Heart right ventricle (tissue), 16 donors: ENCODE measurements around the gene NECTIN4. TPM values are rescaled to one million over a fixed set of nuclear protein-coding genes. Genes with fewer than 3 reads are reported as not detected.

Experiments used
- ATAC-seq, 8 donors: fragments of 200-7000 bp; cut with Tn5 transposase; one replicate each; pipeline ENCODE4 v1.9.1; 2020; ENCODE audit warnings: mild to moderate bottlenecking in 8 of 8, moderate library complexity in 8 of 8, moderate number of reproducible peaks in 1 of 8
- DNase-seq, 2 donors: peaks; one replicate each; pipeline ENCODE4 v3.0.0-alpha.2; 2020
- H3K27ac ChIP-seq, 10 donors: fragments of 200-600 bp; sonication (generic) in 2 of 10; one replicate each; pipeline versions ENCODE4 v1.5.0 to v1.8.0; 2020 to 2022; ENCODE audit warnings: mild to moderate bottlenecking in 3 of 10
- H3K27me3 ChIP-seq, 7 donors: fragments of 200-600 bp; one replicate each; pipeline ENCODE4 v1.8.0; 2021 to 2022; ENCODE audit warnings: mild to moderate bottlenecking in 2 of 7
- H3K36me3 ChIP-seq, 9 donors: fragments of 200-600 bp; sonication (generic) in 1 of 9; one replicate each; pipeline versions ENCODE4 v1.5.0 to v1.8.0; 2020 to 2022; ENCODE audit warnings: mild to moderate bottlenecking in 2 of 9
- H3K4me1 ChIP-seq, 9 donors: fragments of 200-600 bp; sonication (generic) in 1 of 9; one replicate each; pipeline versions ENCODE4 v1.5.0 to v1.8.0; 2020 to 2022; ENCODE audit warnings: mild to moderate bottlenecking in 4 of 9
- H3K4me3 ChIP-seq, 10 donors: fragments of 200-600 bp; sonication (generic) in 2 of 10; one replicate each; pipeline versions ENCODE4 v1.5.0 to v1.8.0; 2020 to 2022; ENCODE audit warnings: mild to moderate bottlenecking in 7 of 10, moderate library complexity in 2 of 10
- H3K9me3 ChIP-seq, 11 donors: fragments of 200-600 bp in 10 of 11; sonication (generic) in 2 of 11; one replicate each; pipeline versions ENCODE4 v1.5.0 to v1.8.0; 2013 to 2022; ENCODE audit warnings: mild to moderate bottlenecking in 2 of 11, control low read depth in 1 of 11, moderate library complexity in 1 of 11
- CTCF ChIP-seq, 9 donors: fragments of 200-600 bp; sonication (generic) in 2 of 9; IDR thresholded peaks; one replicate each; pipeline versions ENCODE4 v1.5.0 to v1.8.0; 2021 to 2022; ENCODE audit warnings: antibody characterized with exemption in 9 of 9, mild to moderate bottlenecking in 5 of 9, moderate library complexity in 1 of 9
- WGBS, 2 donors: extraction: QIAGEN DNeasy Blood & Tissue Kit; methylation state at CpG; one replicate each; pipeline ENCODE4 v1.1.7; 2013; ENCODE audit warnings: inconsistent platforms in 1 of 2; 5-methylcytosine and 5-hydroxymethylcytosine counted together
- intact Hi-C, 10 donors: fragments of 100-400 bp; cut with DNase I; formaldehyde crosslinking; loops; one replicate each; pipeline versions ENCODE4 v1.11.1 to v1.14.2; 2022
- polyA plus RNA-seq, 2 donors: library from polyadenylated mRNA; stranded (reverse); fragments of 200-250 nt; gene quantifications; one replicate each; pipeline ENCODE4 v1.2.3, GENCODE V29; 2013
- total RNA-seq, 10 donors: library from RNA; stranded (reverse); fragmentation: NEBNext Ultra II Directional in 3 of 10; extraction: Animal tissue kit (Norgen Biotek cat#: 25700) in 3 of 10; gene quantifications; one replicate each; pipeline versions ENCODE4 v1.2.1 to v1.2.4, GENCODE V29; 2021 to 2023
- donor health status: Arrhythmogenic right ventricular cardiomyopathy.
- donor health status: ischemic (EF 13 %, LVEDD 7.1; RV severe dilation, severe dysfunction).
- donor health status: healthy with polysubstance abuse.
- donor health status: DM: no; HTN: yes; CAD: no.
- donor health status: DM: no; HTN: no; CAD: no.
- donor health status: ischemic (EF 25% LVEDD 6.9; RV normal size, moderate dysfunction).
- donor health status: ischemic (EF 25% LVEDD 5.7; RV mildly dilated, moderate dysfunction).
- donor health status: healthy.
- donor health status: DM: yes; HTN: yes; CAD: no.
- donor health status: Ischemic cardiomyopathy.
- donor health status: ischemic (EF 35%, LVEDD 5.7; RV mildly dilated, moderate dysfunction).
- donor health status: nonischemic (EF 11% LVEDD 7.7; RV severe dilation, severe dysfunction).
- donor health status: DM: yes; HTN: yes; CAD: no.
- donor health status: PGD.
- donor health status: ischemic (EF 29% LVEDD 5.4; RV normal size, mild dysfunction).
- donor health status: nonischemic (EF 23%, LVEDD 6.1; RV moderate dilation, normal function).

The NECTIN4 gene
- total and polyA plus RNA-seq, 12 donors, result 0.06 to 0.19 TPM; not detected in 10

GRCh38 chr1:161072751-161073449, 16.5 kb downstream of the NECTIN4 start:
- WGBS, 2 donors, result 94 to 97% methylated on average over 19 of the region's 19 CpGs
- intact Hi-C loops, result no loop called here
- Histone ChIP-seq H3K4me3 (no peak overlapping the region), H3K27me3 (no peaks in the 10 kb centered on the region), H3K36me3 (no peaks in the 10 kb centered on the region), H3K27ac (no peak overlapping the region), H3K4me1 (peaks cover 0 to 18% (median 0%) of the 10 kb centered on the region in 9 donors), H3K9me3 (no peaks in the 10 kb centered on the region)
- TF ChIP-seq CTCF (IDR thresholded peaks at IDR 0.05), result no peak
- ATAC-seq, result no peak
- no peak for DNase-seq

DNA sequence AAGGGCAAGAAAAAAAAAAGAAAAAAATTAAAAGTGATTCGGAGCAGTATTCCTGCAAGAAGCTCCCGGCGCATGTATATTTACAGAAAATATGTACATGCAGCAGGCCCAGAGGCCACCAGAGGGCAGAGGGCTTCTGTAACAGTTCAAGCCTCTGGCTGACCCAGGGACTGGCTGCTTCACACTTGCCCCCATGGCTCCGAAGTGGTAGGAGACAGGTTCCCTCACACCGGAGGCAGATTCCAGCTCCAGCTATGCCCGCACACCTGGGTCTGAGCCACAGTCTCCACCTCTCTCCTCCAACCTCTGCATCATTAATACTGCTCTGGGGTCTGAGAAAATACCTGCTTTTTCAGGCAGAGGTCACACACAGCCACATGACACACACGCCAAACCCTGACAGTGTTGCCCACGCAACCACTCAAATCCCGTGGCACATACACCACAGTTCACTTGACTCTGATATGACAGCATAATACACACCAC, 17.4 kb downstream of the NECTIN4 start:
- H3K27me3 ChIP-seq, result no peaks in the 10 kb centered on the region
- no peak overlapping the region for H3K27ac ChIP-seq
- WGBS, 2 donors, result 68% methylated on average over 9 of the region's 9 CpGs
- peak; percentile 38 to 54 for DNase-seq
- TF ChIP-seq CTCF (IDR thresholded peaks at IDR 0.05), result peak; percentile 13 to 67 (median 53)
- H3K9me3 ChIP-seq, result no peaks in the 10 kb centered on the region
- no peak overlapping the region for H3K4me3 ChIP-seq
- no peaks in the 10 kb centered on the region for H3K36me3 ChIP-seq
- intact Hi-C loops, result no loop called here
- H3K4me1 ChIP-seq, result peaks cover 0 to 26% (median 0%) of the 10 kb centered on the region in 9 donors
- ATAC-seq, result peak in 3 of 8 donors; percentile 45 to 49 (median 46)

DNA sequence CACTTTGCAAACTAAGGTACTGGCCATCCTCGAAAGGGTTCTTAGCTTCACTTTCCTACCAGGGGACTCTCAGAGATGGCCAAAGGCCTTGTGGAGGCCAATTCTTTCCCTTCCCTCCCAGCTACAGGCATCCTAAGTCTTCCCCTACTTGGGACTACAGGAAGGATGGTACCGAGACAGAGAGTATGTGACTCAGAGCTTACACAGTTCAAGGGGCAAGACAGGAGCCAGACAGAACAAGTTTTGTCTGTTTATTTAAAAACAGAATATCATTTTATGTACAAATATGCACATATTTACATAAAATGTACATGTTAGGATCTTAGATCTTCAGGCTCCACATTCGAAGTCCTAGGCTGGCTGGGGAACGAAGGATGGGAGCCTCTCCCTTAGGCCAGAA, 18.6 kb downstream of the NECTIN4 start:
- H3K27ac ChIP-seq, result peak overlapping the region in 2 of 10 donors; percentile 34 to 97
- peaks cover 0 to 38% (median 0%) of the 10 kb centered on the region in 9 donors for H3K4me1 ChIP-seq
- H3K36me3 ChIP-seq, result peaks cover 0 to 5% (median 0%) of the 10 kb centered on the region in 9 donors
- peaks cover 0 to 5% (median 3%) of the 10 kb centered on the region in 7 donors for H3K27me3 ChIP-seq
- H3K4me3 ChIP-seq, result no peak overlapping the region
- DNase-seq (no peak), ATAC-seq (no peak)
- no peaks in the 10 kb centered on the region for H3K9me3 ChIP-seq
- intact Hi-C loops, result no loop called here
- no peak for TF ChIP-seq CTCF (IDR thresholded peaks at IDR 0.05)
- 96 to 98% methylated on average over 4 of the region's 4 CpGs for WGBS, 2 donors

DNA sequence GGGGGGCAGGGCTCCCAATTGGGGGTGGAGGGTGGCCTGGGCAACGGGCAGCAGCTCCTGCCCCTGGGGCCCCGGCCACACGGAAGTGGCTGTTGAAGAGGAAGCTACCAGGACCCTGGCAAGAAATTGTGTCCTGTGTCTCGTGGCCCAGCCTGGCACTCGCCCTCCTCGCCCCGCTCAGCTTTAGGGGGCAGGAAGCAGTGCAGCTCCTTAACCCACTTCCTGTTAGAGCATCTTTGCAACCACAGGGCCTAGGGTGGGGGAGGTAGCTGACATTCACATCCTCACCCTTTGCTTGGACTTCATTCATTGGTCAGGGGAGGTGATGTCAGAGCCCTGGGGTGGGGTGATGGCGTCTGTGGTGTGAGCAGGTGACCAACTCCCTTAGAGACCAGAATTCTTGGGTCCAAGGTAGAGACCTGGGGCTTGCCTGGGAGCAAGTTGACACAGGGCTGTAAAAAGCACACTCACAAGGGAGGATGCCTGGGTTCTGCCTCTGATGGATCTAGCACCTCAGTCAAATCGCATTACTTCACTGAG, 19.6 kb downstream of the NECTIN4 start, which contains the start of gene ARHGAP30:
TSS of gene ARHGAP30 (minus strand) at position 161 of the 540 bp plus-strand sequence. CDS start 267 bp downstream, outside the sequence.
- no peaks in the 10 kb centered on the region for H3K9me3 ChIP-seq
- peak within 1 kb of the TSS in 8 of 10 donors; percentile 5 to 82 (median 36) for H3K4me3 ChIP-seq
- peaks cover 0 to 48% (median 0%) of the 10 kb centered on the region in 9 donors for H3K4me1 ChIP-seq
- ATAC-seq (peak; percentile 63 to 83 (median 68)), DNase-seq (peak; percentile 59 to 60)
- peak within 1 kb of the TSS in 8 of 10 donors; percentile 29 to 97 (median 60) for H3K27ac ChIP-seq
- no peak for TF ChIP-seq CTCF (IDR thresholded peaks at IDR 0.05)
- intact Hi-C loops, result no loop called here
- H3K36me3 ChIP-seq, result peaks cover 0 to 8% (median 0%) of the 10 kb centered on the region in 9 donors
- H3K27me3 ChIP-seq, result peaks cover 0 to 13% (median 6%) of the 10 kb centered on the region in 7 donors
- 75 to 79% methylated on average over 9 of the region's 9 CpGs for WGBS, 2 donors
